ENCODE measurements around the gene DMBT1. TPM values are rescaled to one million over a fixed set of nuclear protein-coding genes. Genes with fewer than 3 reads are reported as not detected.
"Not testable (repeated sequence)": the region's sequence is repeated elsewhere in the genome, so short reads cannot be mapped to it uniquely, and the experiment has no call there.

The DMBT1 gene
- total RNA-seq, 1 experiment from 2014 or later: 4.6 TPM

DNA sequence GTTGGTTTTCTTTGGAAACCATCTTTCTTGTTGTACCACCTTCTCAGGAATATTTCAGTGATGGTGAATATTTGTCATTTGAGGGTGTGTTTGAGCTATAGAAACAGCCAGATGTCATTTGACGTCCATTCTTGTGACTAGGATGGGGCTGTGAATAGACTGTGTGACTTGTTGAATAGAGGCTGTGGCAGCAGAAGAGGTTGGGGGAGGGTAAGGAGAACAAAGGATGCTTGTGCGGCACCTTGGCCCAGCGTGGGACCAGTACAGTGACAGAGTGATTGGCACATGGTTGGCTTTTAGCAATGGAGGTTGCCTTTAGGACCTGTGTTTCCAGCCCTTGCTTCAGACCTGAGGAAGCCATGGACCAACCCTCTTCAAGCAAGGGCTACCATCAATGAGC, 11.3 kb downstream of the DMBT1 start:
- CTCF ChIA-PET: no interaction called here
- Mint-ChIP-seq H3K36me3 (ENCODE audit: insufficient read depth, unreplicated experiment) (no peaks in the 10 kb centered on the region), H3K9me3 (ENCODE audit: low read depth, unreplicated experiment) (peaks cover 3% of the 10 kb centered on the region), H3K27ac (ENCODE audit: unreplicated experiment) (no peak overlapping the region), H3K4me1 (ENCODE audit: low read depth, unreplicated experiment) (no peaks in the 10 kb centered on the region), H3K4me3 (ENCODE audit: low read depth, unreplicated experiment) (no peak overlapping the region), H3K27me3 (ENCODE audit: unreplicated experiment) (peaks cover 46% of the 10 kb centered on the region)
- intact Hi-C loops (cut with micrococcal nuclease; ENCODE audit: unreplicated experiment): no loop called here
- no peak for DNase-seq
- TF ChIP-seq, protein P1, sequence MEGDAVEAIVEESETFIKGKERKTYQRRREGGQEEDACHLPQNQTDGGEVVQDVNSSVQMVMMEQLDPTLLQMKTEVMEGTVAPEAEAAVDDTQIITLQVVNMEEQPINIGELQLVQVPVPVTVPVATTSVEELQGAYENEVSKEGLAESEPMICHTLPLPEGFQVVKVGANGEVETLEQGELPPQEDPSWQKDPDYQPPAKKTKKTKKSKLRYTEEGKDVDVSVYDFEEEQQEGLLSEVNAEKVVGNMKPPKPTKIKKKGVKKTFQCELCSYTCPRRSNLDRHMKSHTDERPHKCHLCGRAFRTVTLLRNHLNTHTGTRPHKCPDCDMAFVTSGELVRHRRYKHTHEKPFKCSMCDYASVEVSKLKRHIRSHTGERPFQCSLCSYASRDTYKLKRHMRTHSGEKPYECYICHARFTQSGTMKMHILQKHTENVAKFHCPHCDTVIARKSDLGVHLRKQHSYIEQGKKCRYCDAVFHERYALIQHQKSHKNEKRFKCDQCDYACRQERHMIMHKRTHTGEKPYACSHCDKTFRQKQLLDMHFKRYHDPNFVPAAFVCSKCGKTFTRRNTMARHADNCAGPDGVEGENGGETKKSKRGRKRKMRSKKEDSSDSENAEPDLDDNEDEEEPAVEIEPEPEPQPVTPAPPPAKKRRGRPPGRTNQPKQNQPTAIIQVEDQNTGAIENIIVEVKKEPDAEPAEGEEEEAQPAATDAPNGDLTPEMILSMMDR (IDR thresholded peaks at IDR 0.05; ENCODE audit: unreplicated experiment): no peak
- BruUV-seq (replicated peaks): no TSS peak

DNA sequence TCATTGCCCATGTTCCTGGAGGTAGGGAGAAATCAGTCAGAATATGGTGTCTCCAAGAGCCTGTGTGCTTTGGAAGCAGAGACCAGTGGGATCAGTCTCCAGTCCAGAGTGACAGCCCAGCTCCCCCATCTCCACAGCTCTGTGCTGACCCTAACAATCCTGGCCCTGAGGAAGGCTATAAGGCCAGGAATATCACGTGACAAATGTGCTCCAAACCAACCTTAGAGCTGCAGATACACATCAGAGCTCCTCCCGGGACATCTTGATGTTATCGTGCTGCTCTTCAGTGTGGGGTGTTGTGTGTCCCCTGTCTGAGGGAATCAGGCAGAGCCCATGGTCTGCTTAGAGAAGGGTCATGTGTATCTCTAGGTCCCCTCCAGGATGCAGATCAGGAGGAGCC, 15.2 kb downstream of the DMBT1 start:
- CTCF ChIA-PET: no interaction called here
- no peaks in the 10 kb centered on the region for H3K36me3 Mint-ChIP-seq (ENCODE audit: insufficient read depth, unreplicated experiment)
- no TSS peak for BruUV-seq (replicated peaks)
- intact Hi-C loops (cut with micrococcal nuclease; ENCODE audit: unreplicated experiment): no loop called here
- no peak overlapping the region for H3K4me3 Mint-ChIP-seq (ENCODE audit: low read depth, unreplicated experiment)
- H3K27ac Mint-ChIP-seq (ENCODE audit: unreplicated experiment): no peak overlapping the region
- no peaks in the 10 kb centered on the region for H3K9me3 Mint-ChIP-seq (ENCODE audit: low read depth, unreplicated experiment)
- TF ChIP-seq, protein P1 (IDR thresholded peaks at IDR 0.05; ENCODE audit: unreplicated experiment): no peak
- peaks cover 42% of the 10 kb centered on the region for H3K27me3 Mint-ChIP-seq (ENCODE audit: unreplicated experiment)
- no peaks in the 10 kb centered on the region for H3K4me1 Mint-ChIP-seq (ENCODE audit: low read depth, unreplicated experiment)
- no peak for DNase-seq

DNA sequence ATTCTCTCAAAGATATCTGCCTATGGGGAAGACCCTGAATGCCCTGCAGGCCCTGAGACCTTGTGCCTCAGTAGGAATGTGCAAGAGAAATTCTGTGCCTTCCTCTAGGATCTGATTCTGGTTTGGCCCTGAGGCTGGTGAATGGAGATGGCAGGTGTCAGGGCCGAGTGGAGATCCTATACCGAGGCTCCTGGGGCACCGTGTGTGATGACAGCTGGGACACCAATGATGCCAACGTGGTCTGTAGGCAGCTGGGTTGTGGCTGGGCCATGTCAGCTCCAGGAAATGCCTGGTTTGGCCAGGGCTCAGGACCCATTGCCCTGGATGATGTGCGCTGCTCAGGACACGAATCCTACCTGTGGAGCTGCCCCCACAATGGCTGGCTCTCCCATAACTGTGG, 15.7 kb downstream of the DMBT1 start:
- intact Hi-C loops (cut with micrococcal nuclease; ENCODE audit: unreplicated experiment): no loop called here
- TF ChIP-seq, protein P1 (IDR thresholded peaks at IDR 0.05; ENCODE audit: unreplicated experiment): no peak
- H3K4me1 Mint-ChIP-seq (ENCODE audit: low read depth, unreplicated experiment): no peaks in the 10 kb centered on the region
- H3K9me3 Mint-ChIP-seq (ENCODE audit: low read depth, unreplicated experiment): no peaks in the 10 kb centered on the region
- no peaks in the 10 kb centered on the region for H3K36me3 Mint-ChIP-seq (ENCODE audit: insufficient read depth, unreplicated experiment)
- no peak overlapping the region for H3K27ac Mint-ChIP-seq (ENCODE audit: unreplicated experiment)
- no peak overlapping the region for H3K4me3 Mint-ChIP-seq (ENCODE audit: low read depth, unreplicated experiment)
- CTCF ChIA-PET: no interaction called here
- H3K27me3 Mint-ChIP-seq (ENCODE audit: unreplicated experiment): peaks cover 47% of the 10 kb centered on the region
- no TSS peak for BruUV-seq (replicated peaks)
- DNase-seq: no peak

DNA sequence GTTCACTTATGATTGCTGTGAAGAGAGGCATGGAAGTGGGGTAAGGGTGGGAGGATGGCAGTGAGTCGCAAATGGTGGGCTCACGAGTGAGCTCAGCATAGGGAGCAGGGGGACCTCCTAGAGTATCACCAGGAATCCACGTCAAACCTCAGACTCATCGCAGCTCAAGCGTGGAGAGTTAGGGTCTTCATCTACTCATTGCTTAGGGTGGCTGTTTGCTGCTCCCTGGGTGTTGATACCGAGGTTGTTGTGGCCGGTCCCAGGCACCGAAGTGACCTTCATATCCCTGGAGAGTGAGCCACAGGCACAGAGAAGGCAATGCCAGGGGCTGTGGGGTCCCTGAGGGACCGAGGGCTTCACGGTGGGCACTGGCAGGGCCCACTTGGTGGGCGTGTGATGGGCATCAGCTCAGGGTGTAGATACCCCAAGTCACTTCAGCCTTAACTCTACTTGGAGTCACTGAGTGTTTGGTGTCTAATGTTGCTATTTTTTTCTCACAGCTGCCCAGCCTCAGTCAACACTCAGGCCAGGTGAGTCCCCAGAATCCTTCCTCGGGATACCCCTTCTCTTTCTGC, 16.8 kb downstream of the DMBT1 start:
- Mint-ChIP-seq H3K27me3 (ENCODE audit: unreplicated experiment) (peaks cover 39% of the 10 kb centered on the region), H3K36me3 (ENCODE audit: insufficient read depth, unreplicated experiment) (no peaks in the 10 kb centered on the region), H3K9me3 (ENCODE audit: low read depth, unreplicated experiment) (no peaks in the 10 kb centered on the region), H3K27ac (ENCODE audit: unreplicated experiment) (no peak overlapping the region), H3K4me1 (ENCODE audit: low read depth, unreplicated experiment) (no peaks in the 10 kb centered on the region), H3K4me3 (ENCODE audit: low read depth, unreplicated experiment) (no peak overlapping the region)
- no peak for DNase-seq
- CTCF ChIA-PET: no interaction called here
- TF ChIP-seq, protein P1 (IDR thresholded peaks at IDR 0.05; ENCODE audit: unreplicated experiment): no peak
- intact Hi-C loops (cut with micrococcal nuclease; ENCODE audit: unreplicated experiment): no loop called here
- BruUV-seq (replicated peaks): no TSS peak

DNA sequence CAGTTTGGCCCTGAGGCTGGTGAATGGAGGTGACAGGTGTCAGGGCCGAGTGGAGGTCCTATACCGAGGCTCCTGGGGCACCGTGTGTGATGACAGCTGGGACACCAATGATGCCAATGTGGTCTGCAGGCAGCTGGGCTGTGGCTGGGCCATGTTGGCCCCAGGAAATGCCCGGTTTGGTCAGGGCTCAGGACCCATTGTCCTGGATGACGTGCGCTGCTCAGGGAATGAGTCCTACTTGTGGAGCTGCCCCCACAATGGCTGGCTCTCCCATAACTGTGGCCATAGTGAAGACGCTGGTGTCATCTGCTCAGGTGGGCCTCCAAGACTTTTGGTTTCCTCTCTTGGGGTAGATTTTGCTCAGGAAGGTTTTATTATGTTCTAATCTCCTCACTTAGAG, 25.5 kb downstream of the DMBT1 start:
- H3K4me3 Mint-ChIP-seq (ENCODE audit: low read depth, unreplicated experiment); H3K36me3 Mint-ChIP-seq (ENCODE audit: insufficient read depth, unreplicated experiment); DNase-seq; CTCF ChIA-PET; intact Hi-C loops (cut with micrococcal nuclease; ENCODE audit: unreplicated experiment); H3K9me3 Mint-ChIP-seq (ENCODE audit: low read depth, unreplicated experiment); BruUV-seq (replicated peaks); H3K4me1 Mint-ChIP-seq (ENCODE audit: low read depth, unreplicated experiment); H3K27ac Mint-ChIP-seq (ENCODE audit: unreplicated experiment): not testable (repeated sequence)
- H3K27me3 Mint-ChIP-seq (ENCODE audit: unreplicated experiment): peaks cover 40% of the 10 kb centered on the region

Data from Calu3 (cell line).